ENCODE measurements around the gene TPP1. TPM values are rescaled to one million over a fixed set of nuclear protein-coding genes. Genes with fewer than 3 reads are reported as not detected.

The TPP1 gene
- total and polyA plus RNA-seq, 2 experiments from 2014 or later, result 68.4 to 185 TPM

- no peak for DNase-seq (ENCODE audit: low spot score)
Observed at GRCh38 chr11:6565988-6566703, 53.1 kb downstream of the TPP1 start.

GRCh38 chr11:6565325-6565724 lies 53.9 kb downstream of the TPP1 start:
- H3K27me3 ChIP-seq, result no peaks in the 10 kb centered on the region
- peaks cover 3% of the 10 kb centered on the region for H3K4me1 ChIP-seq (ENCODE audit: insufficient read depth)
- no peak for DNase-seq (ENCODE audit: low spot score)
- no peak overlapping the region for H2AFZ ChIP-seq
- 61% methylated on average over 2 of the region's 2 CpGs for WGBS (ENCODE audit: low lambda C conversion rate, missing lambda C conversion rate)
- H3K4me3 ChIP-seq, result no peak overlapping the region
- no peak overlapping the region for H3K27ac ChIP-seq
- H3K36me3 ChIP-seq (replicated peaks; ENCODE audit: insufficient read depth, low read depth), result no peaks in the 10 kb centered on the region
- TF ChIP-seq EZH2 (IDR thresholded peaks at IDR 0.05; ENCODE audit: borderline replicate concordance) (no peak), EZH2phosphoT487 (IDR thresholded peaks at IDR 0.05; ENCODE audit: low read depth, severe bottlenecking, unreplicated experiment) (no peak), CTCF (IDR thresholded peaks at IDR 0.05; ENCODE audit: poor library complexity) (no peak)
- H3K79me2 ChIP-seq, result no peaks in the 10 kb centered on the region
- H3K9me2 ChIP-seq (replicated peaks; ENCODE audit: insufficient read depth), result no peaks in the 10 kb centered on the region
- no peak overlapping the region for H3K4me2 ChIP-seq
- H4K20me1 ChIP-seq (ENCODE audit: insufficient read depth, poor library complexity, severe bottlenecking), result no peaks in the 10 kb centered on the region
- no peaks in the 10 kb centered on the region for H3K9me3 ChIP-seq (ENCODE audit: low read depth)

More at GRCh38 chr11:6565988-6566703, 53.1 kb downstream of the TPP1 start:
- Histone ChIP-seq H4K20me1 (ENCODE audit: insufficient read depth, poor library complexity, severe bottlenecking) (no peaks in the 10 kb centered on the region), H3K9me2 (replicated peaks; ENCODE audit: insufficient read depth) (no peaks in the 10 kb centered on the region), H3K27me3 (no peaks in the 10 kb centered on the region), H3K4me3 (no peak overlapping the region), H3K4me1 (ENCODE audit: insufficient read depth) (peaks cover 3% of the 10 kb centered on the region), H3K79me2 (no peaks in the 10 kb centered on the region), H2AFZ (no peak overlapping the region), H3K36me3 (replicated peaks; ENCODE audit: insufficient read depth, low read depth) (no peaks in the 10 kb centered on the region), H3K4me2 (no peak overlapping the region), H3K9me3 (ENCODE audit: low read depth) (no peaks in the 10 kb centered on the region), H3K27ac (no peak overlapping the region)
- no peak for TF ChIP-seq EZH2 (IDR thresholded peaks at IDR 0.05; ENCODE audit: borderline replicate concordance)
- no peak for TF ChIP-seq EZH2phosphoT487 (IDR thresholded peaks at IDR 0.05; ENCODE audit: low read depth, severe bottlenecking, unreplicated experiment)
- TF ChIP-seq CTCF (IDR thresholded peaks at IDR 0.05; ENCODE audit: poor library complexity), result no peak
- WGBS (ENCODE audit: low lambda C conversion rate, missing lambda C conversion rate), result 97% methylated on average over 5 of the region's 5 CpGs

GRCh38 chr11:6563667-6564066 lies 55.6 kb downstream of the TPP1 start:
- no peaks in the 10 kb centered on the region for H3K27me3 ChIP-seq
- no peak for DNase-seq (ENCODE audit: low spot score)
- no peak overlapping the region for H3K4me2 ChIP-seq
- no peaks in the 10 kb centered on the region for H3K36me3 ChIP-seq (replicated peaks; ENCODE audit: insufficient read depth, low read depth)
- no peaks in the 10 kb centered on the region for H4K20me1 ChIP-seq (ENCODE audit: insufficient read depth, poor library complexity, severe bottlenecking)
- H2AFZ ChIP-seq, result no peak overlapping the region
- 93% methylated on average over 10 of the region's 10 CpGs for WGBS (ENCODE audit: low lambda C conversion rate, missing lambda C conversion rate)
- no peaks in the 10 kb centered on the region for H3K9me3 ChIP-seq (ENCODE audit: low read depth)
- no peaks in the 10 kb centered on the region for H3K79me2 ChIP-seq
- no peak overlapping the region for H3K27ac ChIP-seq
- TF ChIP-seq EZH2 (IDR thresholded peaks at IDR 0.05; ENCODE audit: borderline replicate concordance) (no peak), EZH2phosphoT487 (IDR thresholded peaks at IDR 0.05; ENCODE audit: low read depth, severe bottlenecking, unreplicated experiment) (no peak), CTCF (IDR thresholded peaks at IDR 0.05; ENCODE audit: poor library complexity) (no peak)
- H3K4me1 ChIP-seq (ENCODE audit: insufficient read depth), result peaks cover under 1% of the 10 kb centered on the region
- H3K9me2 ChIP-seq (replicated peaks; ENCODE audit: insufficient read depth), result no peaks in the 10 kb centered on the region
- H3K4me3 ChIP-seq, result no peak overlapping the region
